T-helper 9 cell (primary cell): ENCODE measurements around the gene FGFR3.
A peak's percentile ranks its signal among the peaks of the same experiment; 100 is the strongest.

ENCODE experiments used
- DNase-seq: peaks from one replicate; pipeline ENCODE4 v3.0.0-alpha.2; 2020

FGFR3 gene

DNA sequence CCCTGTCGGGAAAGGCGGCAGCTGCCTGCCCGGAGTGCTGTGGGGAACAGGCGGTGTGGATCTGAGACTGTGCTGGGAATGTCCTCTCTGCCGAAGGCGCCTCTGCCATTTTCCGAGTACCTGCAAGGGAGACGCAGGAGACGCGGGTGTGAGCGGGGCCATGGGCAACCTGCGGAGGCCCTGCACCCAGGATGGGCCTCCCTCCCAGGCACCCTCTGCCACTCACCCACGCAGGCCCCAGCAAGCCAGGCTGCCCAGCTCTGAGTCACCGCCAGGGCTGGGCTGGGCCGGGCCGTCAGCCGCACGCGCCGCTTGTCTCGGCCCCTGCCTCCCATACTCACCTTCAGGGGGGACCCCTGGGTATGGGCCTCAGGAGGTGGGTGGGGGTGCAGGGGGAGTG, 3.5 kb upstream of the FGFR3 start:
- DNase-seq, result no peak

DNA sequence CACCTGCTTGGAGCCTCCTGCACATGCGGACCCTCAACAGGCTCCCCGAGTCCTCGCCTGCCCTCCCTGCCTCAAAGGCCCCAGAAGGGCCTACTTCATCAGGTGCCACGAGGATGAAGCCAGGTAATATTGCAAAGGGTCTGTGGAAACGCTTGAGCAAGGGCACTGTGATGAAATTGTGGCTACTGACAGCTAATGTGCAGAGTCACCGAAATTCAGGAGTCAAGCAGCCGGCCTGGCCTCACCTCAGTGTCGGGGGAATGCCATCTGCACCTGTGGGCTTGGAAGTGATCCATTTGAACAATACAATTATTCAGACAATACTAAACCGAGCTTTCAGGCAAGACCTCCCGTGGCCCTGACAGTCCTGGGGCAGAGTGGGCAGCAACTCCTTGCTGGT, 3.1 kb upstream of the FGFR3 start:
- no peak for DNase-seq

DNA sequence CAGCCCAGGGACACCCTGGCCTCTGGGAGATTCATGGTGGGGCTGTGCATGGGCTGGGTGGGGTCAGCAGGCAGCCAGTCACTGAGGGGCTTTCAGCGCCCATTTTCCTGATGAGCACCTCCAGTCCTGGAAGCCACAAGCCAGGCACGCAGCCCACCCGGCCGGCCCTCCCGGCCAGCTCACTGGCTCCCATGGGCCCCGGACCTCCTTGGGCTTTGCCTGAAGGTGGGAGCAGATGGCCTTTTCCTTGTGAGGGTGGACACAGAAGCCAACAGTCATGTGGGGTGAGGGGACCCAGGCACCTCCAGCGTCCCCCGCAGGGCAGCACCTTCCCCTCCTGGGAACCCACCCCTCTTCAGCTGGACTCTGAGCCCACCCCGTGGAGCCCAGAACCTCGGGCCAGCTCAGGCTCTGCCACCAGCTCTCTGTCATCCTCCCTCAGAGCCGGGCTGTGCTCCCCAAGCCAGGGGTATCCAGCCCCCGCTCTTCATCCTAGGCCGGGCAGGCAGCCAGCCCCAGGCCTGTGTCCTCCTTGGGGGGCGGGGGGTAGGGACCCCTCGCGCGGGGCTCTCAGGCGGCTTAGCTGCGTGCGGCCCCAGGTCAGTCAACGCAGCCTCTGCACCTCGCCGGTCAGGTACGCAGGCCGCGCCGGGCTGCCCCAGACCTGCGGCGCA, 798 bp upstream of the FGFR3 start:
- no peak for DNase-seq

DNA sequence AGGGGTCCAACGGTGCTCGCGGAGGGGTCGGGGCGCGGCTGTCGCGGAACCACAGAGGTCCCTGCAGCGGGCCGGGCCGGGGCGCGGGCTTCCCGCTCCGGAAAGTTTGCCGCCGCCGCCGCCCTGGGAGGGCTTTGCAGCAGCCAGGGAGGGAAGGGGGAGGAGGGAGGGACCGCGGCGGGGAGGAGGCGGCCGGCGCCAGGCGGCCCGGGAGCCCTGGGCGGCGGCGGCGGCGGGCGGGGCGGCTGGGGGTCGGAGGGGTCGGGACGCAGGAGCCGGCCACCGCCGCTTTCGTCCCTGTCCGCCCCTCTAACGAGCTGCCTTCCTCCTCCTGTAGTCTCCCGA, 375 bp downstream of the FGFR3 start:
- peak; percentile 41 for DNase-seq

DNA sequence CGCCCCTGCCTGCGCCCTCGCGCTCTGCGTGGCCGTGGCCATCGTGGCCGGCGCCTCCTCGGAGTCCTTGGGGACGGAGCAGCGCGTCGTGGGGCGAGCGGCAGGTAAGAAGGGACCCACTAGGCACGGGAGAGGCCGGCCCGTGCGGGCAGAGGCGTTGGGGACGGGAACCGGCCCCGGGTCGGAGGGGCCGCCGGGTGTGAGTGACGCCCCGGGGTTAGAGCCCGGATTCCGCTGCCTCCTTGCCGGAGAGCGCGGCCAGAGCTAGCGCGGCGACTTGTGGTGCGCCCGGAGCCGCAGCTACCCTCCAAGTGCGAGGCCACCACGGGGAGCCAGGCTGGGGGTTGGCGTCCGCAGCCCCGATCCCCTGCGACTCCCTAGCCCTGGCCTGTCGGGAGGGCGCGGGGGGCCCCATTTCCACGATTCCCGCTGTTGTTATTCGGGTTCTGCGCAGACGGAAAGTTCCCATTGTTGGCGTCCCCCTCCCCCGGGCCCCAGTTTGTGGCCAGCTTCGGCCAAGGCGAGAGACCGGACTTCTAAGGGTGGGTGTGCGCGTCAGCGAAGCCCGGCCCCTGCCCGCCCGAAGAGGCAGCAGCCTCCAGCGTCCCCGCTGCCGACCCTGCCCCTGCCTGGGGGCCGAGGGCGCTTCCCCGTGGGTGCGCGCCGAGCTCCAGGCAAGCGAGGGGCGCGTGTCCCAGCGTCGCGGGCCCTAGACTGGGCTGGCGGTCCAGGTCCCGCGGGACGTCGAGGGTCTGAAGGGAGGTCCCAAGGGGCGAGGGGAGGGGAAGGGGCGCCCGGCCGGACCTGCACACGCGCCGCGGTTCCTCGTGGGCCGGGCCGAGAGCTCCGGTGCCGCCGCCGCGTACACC, 1.1 kb downstream of the FGFR3 start:
- DNase-seq, result no peak

DNA sequence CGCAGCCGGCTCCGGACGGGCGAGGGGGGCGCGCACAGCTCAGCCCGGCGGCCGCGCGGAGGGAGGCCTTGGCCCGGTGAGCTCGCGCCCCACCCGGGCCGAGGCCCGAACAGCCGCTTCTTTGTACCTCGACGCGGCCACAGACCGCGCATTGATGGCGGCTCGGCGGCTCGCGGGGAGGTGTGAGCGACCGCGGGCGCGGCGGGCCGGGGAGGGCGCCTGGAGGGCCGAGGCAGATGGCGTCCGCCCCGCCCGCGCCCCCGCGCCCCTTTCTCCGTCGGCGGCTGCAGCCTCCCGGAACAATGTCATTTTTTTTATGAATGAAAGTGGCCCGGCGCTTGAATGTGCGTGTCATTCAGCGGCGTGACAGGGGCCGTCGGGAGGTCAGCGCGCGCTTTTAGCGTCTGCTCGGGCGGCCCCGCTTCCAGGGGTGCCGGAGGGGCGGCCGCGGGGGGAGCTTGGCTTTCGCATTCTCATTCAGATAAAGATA, 1.8 kb downstream of the FGFR3 start:
- DNase-seq, result no peak

DNA sequence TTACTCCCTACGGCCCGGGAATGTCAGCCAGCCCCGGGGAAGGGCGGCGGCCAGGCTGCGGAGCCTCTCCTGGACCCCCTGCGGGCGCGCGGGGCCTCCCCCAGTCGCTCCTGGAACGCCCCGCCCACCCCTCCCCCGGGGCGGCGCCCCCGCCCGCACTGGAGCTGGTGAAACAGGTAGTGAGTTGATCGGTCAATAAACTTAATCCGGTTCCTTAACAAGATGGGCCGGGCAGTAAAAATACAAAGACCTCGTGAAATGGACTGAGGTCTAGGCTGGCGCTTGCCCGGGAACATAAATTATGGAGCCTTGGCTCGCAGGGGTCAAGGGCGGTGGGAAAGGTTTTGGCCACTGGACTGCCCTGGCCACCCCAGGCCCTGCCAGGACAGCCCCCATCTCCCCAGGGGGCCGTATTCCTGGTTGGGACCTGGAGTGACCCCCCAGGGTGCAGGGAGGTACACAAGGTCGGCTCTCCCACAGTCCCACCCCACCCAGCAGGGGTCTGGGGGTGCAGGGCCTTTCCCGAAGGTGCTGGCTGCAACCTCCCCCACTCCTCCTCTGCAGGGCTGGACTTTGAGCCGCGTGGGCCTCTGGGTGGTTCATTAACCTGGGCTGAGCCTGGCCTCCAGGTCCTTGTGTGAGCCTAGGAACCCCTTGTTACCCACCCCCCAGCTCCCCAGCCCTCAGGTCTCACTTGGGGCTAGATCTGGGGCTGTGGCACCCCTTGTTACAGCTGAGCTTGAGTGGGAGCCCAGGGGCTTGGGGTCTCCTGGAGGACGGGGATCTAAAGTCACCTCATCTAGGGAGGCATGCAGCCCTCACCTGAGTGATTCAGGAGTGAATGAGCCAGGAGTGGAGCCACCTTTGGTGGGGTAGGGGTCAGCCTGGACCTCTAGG, 2.5 kb downstream of the FGFR3 start:
- DNase-seq, result no peak

DNA sequence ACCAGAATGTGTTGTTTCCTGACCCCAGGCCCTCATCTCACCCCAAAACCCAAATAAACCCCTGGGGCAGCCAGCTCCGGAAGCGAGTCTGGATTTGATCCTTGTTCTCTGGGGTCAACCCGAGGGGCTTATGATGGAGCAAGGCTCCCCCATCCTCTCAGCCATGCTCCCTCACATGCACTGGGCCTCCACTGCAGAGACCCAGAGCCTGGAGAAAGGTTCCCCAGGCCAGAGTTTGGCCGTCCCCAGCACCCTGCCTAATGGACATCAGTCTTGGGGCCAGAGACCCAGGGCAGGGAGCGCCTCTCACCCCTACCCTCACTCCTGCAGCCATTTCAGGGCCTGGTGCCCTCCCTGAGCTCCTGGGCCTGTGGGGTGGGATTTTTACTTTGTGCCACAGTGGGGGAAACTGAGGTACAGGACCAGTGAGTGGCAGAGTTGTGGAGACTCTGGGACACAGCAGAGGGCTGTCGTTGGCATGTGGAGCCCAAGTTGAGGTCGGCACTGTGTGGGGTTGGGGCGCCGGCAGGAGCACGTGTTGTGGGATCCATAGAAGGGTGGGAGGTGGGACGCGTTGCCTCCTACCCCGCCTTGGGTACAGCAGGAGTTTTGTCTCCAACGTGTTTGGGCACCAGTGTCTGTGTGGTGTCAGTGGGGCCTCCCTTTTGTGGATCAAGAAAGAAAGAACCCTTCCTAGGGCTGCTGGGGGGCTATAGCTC, 3.6 kb downstream of the FGFR3 start:
- no peak for DNase-seq

DNA sequence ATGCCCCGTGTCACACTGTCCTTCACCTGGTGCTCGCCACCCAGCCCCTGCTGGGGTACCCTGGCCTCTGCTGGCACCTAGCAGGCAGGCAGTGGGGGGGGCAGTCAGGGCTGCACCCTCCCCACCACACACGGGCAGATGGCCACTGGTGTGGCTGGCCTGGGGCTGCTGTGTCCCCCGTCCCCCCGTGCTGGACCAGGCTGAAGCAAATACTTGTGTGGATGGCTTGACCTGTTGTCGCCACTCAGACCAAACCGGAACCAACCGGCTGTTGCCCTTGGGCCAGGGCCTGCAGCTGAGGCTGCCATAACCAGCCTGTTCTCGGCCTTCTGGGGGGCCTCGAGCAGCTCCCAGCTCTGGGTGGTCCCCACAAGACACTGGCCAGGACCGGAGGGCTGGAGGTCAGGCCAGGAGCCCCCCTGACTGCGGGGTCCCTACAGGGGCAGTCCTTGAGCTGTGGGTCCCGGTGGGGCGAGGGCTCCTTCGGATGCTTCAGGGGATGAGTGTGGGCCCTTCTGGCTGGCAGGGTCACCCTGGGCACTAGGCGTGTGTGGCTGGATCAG, 4.3 kb downstream of the FGFR3 start:
- DNase-seq, result no peak

DNA sequence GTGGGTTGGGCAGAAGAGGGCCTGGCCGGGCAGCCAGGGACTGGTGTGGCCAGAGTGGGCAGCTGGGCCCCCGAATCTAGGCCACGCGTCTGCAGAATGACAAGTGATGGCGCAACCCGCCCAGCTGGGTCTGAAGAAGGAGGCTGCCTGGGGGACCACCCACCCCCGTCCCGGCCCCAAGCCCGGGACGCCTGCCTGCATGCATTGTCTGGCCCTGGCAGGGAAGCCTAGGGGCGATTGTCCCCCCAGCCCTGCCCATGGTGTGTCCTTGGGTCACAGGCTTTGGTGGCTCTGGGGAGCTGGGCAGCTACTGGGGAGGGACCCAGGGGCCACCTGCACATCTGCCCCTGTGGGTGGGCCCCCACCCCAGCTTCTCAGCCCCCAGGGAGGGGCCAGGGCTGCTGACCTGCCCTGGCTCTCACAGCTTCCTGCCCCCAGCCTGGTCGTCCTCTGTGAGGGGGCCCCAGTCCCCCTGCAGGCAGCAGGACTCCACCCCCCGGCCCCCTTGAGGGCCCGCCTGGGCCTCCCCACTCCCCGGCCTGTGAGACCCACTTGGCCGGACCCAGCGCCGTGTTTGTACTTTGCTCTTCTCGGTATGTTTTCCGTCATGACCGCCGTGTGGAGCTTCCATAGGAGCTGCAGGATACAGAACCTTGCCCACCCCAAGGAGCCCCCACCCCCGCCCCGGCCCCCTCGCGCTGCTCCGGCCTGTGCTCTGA, 4.9 kb downstream of the FGFR3 start:
- no peak for DNase-seq

DNA sequence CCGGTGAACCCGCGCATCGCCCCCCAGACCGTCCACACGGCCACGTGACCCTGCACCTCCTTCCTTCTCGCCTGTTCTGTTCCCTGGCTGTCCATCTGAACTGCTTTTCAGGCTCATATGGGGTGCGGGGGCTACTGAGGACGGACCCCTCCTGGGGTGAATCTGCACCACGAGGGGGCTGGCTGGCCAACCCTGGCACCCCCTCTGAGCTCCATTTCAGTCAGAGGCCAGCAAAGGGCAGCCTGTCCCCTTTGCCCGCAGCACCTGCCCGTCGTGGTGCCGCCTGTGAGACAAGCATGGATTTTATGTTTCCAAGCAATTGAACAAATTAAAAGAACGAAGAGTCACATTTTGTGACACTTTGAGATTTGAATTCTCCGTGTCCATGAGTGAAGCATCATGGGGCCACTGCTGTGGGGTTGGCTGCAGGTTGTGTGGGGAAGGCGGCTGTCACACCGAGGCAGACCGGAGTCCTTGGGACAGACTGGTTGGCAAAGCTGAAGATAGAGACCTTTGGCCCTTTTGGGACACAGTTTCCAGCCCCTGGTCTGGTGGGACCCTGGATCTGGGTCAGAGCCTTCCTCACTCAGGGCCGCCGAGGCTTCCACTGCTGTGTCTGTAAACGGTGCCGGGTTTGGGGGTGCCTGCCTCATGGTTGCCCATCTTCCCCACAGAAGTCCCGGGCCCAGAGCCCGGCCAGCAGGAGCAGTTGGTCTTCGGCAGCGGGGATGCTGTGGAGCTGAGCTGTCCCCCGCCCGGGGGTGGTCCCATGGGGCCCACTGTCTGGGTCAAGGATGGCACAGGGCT, 5.7 kb downstream of the FGFR3 start:
- no peak for DNase-seq

DNA sequence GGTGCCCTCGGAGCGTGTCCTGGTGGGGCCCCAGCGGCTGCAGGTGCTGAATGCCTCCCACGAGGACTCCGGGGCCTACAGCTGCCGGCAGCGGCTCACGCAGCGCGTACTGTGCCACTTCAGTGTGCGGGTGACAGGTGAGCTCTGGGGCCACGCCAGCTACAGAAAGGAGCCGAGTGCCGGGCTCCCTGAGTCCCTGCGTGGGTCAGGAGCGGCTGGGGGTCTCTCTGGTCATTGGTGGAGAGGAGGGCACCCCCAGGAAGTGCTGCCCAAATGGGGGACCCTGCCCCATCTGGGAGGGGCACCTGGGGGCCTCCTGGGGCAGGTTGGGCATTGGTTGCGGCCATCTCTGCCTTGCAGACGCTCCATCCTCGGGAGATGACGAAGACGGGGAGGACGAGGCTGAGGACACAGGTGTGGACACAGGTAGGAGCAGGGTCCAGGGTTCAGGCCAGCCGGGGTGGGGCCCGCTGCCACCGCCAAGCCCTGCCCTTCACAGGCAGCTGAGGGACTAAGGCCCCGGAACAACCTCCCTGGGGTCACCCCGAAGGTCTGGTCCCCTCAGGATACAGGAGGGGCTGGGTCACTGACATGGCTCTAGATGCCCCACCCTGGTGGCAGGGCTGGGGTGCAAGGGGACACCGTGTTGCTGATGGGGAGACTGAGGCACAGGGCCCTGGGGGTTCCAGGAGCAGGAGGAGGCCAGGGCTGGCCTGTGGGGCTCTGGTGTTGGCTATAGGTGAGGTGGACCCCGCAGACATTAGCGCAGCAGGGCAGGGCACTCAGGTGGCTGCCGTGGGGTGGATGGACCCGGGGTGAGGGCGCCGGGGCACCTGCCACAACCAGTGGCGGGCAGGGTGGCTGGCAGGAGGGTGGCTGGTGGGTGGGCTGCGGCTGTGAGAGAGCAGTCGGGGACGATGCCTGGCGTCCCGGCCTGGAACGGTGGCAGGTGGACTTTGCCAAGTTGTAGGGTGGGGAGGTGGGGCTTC, 6.6 kb downstream of the FGFR3 start:
- DNase-seq, result no peak

DNA sequence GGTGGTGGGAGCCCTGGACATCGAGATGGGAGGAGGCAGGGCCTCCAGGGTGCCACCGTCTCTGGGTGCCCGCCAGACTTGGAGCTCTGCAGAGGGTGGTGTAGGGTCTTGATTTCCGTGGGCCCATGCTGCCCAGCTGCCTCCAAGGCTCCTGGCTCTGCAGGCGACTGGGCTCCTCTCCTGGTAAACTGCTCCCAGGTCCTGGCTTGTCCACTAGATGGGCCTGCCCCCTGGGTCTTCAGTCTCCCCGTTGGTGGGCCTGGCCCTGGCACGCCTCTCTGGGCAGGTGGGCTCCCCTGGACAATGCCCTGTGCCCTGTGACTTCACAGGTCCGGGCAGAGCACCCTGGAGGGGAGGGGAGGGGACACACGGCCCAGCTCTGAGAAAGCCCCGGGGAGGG, 7.7 kb downstream of the FGFR3 start:
- DNase-seq, result no peak

DNA sequence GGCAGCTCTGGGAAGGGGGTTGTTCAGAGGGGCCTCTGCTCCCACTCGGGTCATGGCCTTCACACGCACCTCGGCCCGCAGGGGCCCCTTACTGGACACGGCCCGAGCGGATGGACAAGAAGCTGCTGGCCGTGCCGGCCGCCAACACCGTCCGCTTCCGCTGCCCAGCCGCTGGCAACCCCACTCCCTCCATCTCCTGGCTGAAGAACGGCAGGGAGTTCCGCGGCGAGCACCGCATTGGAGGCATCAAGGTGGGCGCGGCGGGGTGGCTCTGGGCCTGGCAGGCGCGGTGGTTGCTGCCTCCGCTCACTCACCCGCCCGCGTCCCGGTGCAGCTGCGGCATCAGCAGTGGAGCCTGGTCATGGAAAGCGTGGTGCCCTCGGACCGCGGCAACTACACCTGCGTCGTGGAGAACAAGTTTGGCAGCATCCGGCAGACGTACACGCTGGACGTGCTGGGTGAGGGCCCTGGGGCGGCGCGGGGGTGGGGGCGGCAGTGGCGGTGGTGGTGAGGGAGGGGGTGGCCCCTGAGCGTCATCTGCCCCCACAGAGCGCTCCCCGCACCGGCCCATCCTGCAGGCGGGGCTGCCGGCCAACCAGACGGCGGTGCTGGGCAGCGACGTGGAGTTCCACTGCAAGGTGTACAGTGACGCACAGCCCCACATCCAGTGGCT, 8.3 kb downstream of the FGFR3 start:
- no peak for DNase-seq

DNA sequence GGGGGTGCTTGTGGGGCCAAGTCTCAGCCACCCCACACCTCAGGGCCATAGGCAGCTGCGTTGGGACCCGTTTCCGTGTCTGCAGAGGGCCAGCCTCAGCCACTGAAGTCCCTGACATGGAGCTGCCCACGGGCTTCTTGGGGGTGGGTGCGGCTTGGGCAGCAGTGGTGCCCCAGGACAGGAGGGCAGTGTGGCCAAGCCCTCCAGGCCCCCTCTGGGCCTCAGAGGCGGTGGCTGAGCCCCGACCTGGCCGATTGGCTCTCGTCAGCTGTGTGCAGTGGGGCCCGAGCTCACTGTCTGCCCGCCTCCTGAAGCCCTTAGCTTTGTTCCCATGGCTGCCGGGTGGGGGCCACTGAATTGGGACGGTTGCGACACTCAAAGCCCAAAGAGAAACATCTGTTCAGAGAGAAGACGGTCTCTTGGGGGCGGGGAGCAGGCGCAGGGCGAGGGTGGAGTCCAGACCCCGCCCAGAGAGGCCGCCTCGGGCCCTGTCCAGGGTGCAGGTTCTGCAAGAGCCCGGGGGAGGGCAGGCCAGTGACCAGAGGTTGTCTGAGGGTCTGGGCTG, 9.1 kb downstream of the FGFR3 start:
- no peak for DNase-seq

DNA sequence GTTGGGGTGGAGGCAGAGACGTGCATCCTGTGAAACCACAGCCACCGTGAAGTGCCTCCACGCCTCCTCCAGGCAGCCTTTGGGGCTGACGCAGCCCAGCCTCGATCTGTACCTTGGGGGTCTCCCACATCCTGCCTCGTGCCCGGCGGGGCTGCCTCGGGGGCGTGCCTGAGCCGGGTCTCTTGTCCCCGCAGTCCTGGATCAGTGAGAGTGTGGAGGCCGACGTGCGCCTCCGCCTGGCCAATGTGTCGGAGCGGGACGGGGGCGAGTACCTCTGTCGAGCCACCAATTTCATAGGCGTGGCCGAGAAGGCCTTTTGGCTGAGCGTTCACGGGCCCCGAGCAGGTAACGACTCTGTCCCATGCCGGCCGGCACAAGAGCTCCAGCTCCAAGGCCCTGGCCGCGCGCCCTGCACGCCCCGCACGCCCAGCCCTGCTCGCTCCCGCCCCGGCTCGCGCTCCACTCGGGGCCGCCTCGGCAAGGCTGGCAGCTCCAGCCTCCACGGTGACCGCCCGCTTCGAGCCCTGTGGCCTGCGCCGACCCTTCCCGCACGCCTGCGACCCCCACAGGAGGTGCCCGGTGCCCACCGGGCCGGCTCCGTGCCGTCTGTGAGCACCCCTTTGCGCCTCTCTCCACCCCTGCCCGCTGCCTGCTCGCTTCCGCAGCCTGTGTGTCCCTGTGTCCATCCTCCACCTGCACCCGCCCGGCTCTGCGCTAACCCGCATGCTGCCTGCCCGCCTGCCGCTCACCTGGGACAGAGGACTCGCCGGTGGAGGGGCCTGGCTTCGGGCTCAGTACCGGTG, 9.8 kb downstream of the FGFR3 start:
- no peak for DNase-seq
